Tongue (tissue), 2 donors: ENCODE results near the gene NR4A2. TPM values are rescaled to one million over a fixed set of nuclear protein-coding genes. Genes with fewer than 3 reads are reported as not detected.

Experiments used
- DNase-seq: peaks from one replicate; pipeline ENCODE4 v3.0.0-alpha.2; 2015
- total RNA-seq: library from RNA; depleted of rRNA; stranded (reverse); fragments of >200 nt; gene quantifications from one replicate; pipeline ENCODE4 v1.2.3, GENCODE V29; 2014

NR4A2 gene
- total RNA-seq, 1 donor from 2014 or later, result 4.3 TPM

- no peak for DNase-seq
Observed at GRCh38 chr2:156339865-156340264, 7.3 kb upstream of the NR4A2 start.

- DNase-seq, result no peak
Observed at GRCh38 chr2:156339110-156339847, 6.8 kb upstream of the NR4A2 start.

GRCh38 chr2:156338578-156338977 lies 6.1 kb upstream of the NR4A2 start:
- DNase-seq, result no peak

GRCh38 chr2:156334496-156335478 lies 2.3 kb upstream of the NR4A2 start:
- peak; percentile 92 for DNase-seq

- peak; percentile 72 for DNase-seq
Observed at GRCh38 chr2:156333951-156334495, 1.5 kb upstream of the NR4A2 start.

GRCh38 chr2:156333274-156333950 lies 891 bp upstream of the NR4A2 start:
- DNase-seq, result peak; percentile 50

- peak; percentile 58 for DNase-seq
Observed at GRCh38 chr2:156332284-156332533, 312 bp downstream of the NR4A2 start.

- peak; percentile 76 for DNase-seq
Observed at GRCh38 chr2:156331572-156332283, 793 bp downstream of the NR4A2 start.

GRCh38 chr2:156329927-156330726 lies 2.4 kb downstream of the NR4A2 start:
- DNase-seq, result no peak

- DNase-seq, result no peak
Observed at GRCh38 chr2:156329031-156329926, 3.2 kb downstream of the NR4A2 start.

- DNase-seq, result no peak
Observed at GRCh38 chr2:156327835-156328695, 4.5 kb downstream of the NR4A2 start.

GRCh38 chr2:156326526-156327095 lies 5.9 kb downstream of the NR4A2 start:
- DNase-seq, result no peak

- DNase-seq, result no peak
Observed at GRCh38 chr2:156325688-156326525, 6.6 kb downstream of the NR4A2 start.

GRCh38 chr2:156323754-156324153 lies 8.8 kb downstream of the NR4A2 start:
- DNase-seq, result no peak

GRCh38 chr2:156322686-156323231 lies 9.8 kb downstream of the NR4A2 start:
- no peak for DNase-seq

- no peak for DNase-seq
Observed at GRCh38 chr2:156322051-156322685, 10.4 kb downstream of the NR4A2 start.
